Kidney tubule cell (primary cell): Measurements from ENCODE around the gene COL19A1.
"Not testable (repeated sequence)": the region's sequence is repeated elsewhere in the genome, so short reads cannot be mapped to it uniquely, and the experiment has no call there.

ENCODE experiments used
- DNase-seq: peaks from one replicate; pipeline ENCODE4 v3.0.0-alpha.2; 2018; ENCODE audit warnings: low spot score

Gene COL19A1

DNA sequence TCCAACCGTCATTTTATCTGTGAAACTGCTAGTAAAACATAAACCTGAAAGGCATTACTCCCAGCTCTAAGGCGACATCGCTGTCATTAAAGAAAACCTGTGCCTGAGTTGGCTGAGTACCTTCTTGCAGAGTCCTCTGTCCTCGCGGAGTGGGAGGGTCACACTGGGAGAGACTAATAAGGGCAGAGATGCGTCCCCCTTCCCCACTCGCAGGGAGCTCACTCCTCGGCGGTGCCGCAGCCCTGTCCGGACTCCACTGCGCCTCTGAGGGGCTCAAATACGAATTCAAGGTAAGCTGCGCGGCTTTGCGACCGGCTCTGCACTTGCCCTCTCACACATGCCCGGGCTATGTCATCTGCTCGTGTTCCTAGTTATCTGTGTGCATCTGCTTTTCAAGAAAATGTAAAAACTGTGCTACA lies at the start of gene COL19A1:
Gene COL19A1 (plus strand): TSS at position 206 of the 419 bp plus-strand sequence. CDS start 13,012 bp downstream, outside the sequence.
- DNase-seq: peak; percentile 22

DNA sequence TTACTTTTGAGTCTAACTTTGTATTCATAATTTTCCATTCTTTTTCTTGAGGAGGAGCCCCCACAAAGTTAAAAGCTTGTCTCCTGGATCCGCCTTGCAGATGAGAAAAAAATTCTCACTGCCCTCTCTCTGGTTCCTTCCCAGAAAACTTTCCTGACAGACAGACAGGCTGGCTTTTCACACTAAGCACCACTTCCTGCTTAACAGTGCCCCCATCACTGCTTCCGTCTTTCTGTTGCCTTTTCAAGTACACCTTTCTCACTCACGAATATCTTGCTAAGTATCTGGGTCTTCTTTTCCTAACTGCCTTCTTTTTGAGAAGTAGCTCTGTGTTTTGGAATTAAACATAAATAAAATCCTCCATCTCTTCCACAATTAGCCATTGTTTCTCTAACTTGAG lies 49.8 kb upstream of the COL19A1 start:
- no peak for DNase-seq

DNA sequence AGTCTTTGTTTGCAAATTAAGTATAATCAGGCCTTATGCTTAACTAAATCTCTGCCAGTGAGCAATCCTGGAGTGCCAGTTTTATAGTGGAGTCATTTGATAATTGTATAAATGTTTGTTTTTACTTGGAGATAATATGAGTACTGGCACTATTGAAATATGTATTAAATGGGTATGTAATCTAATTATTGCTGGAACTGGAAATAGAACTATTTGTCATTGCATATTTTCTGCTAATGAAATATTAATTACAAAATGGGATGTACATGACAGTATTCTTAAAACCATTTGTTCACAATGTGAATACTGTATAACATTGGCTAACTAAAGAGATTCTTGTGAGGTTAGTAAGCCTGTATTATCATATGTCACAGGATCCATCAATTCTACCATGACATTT lies 49.0 kb upstream of the COL19A1 start:
- no peak for DNase-seq

DNA sequence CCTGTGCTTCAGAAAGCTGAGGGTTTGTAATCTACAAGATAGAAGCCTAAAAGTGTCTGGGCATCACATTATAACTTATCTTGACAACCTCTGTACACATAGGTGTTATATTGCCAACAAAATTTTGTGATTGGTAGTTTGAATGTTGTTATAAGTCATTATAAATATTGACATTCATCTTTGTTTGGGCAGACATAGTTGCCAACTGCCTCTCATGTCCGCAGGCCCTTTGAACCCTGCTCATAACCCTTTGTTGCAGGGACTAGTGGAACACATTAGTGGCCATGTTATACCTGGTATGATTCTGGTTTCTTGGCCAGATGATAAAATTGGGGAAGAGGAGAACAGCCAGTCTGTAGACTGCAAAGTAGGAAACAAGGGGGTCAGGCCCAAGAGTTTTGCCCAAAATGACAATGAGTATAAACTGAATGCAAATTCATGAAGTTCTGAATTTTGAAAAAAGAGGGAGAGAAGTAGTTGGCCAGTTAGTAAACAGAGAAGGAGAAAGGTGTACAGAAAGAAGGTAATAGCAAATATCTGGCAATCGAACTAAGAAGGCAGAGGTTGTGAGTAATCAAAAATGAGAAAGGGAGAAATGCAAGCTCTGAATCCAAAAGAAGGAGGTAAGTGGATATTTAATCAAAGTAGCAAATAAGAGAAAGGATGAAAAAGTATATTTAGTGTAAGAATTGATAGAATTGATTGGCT lies 48.0 kb upstream of the COL19A1 start:
- DNase-seq: no peak

DNA sequence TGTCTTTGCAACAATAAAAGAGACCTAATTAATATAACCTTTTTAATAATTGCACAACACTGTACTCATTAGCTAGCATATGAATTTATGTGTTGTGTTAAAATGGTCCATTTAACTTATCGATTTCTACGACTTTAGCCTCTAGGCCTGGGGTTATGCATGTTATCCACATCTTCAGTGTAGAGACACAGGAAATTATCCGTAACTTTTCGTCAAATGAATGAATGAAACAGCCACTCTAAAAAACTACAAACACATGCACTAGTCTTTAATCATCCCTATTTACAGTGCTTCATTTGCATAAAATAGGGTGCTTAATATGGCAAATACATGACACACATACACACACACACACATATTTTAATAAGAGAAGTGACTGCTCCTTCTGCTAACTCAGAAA lies 47.2 kb upstream of the COL19A1 start:
- DNase-seq: no peak

DNA sequence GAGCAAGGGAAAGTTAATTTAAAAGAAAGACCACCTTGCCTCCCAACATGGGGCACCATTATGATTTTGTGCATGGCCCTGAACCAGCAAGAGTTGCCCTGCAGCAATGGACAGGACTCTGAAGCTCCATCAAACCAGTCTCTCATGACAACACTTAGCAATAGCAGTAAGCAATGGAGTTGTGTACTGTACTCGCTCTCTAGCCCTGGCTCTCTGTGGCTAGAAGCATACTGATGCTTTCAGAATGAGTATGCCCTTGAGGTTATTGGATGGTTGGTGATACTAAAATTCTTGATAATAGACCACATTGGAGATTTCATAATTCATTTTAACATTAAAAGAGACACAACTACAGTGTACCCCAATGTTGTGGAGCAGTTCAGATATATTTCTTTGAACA lies 46.3 kb upstream of the COL19A1 start:
- no peak for DNase-seq

DNA sequence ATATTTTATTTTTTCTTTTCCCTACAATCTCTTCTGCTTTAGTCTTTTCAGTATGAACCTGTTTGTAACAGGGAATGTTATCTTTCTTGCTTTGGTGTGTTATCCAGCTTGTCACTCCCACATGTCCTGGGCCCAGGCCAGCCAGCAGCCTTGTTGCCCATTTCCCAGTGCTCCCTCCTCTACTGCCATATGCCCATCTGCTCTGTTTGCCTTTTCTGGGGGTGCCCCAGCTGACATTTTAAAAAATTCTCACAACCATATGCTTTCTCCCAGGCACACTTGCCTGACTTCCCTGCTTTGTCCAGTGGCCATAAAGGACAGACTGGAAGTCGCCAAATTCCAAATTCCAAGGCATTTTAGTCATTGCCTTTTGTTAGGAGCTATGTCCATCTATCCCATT lies 45.9 kb upstream of the COL19A1 start:
- no peak for DNase-seq

DNA sequence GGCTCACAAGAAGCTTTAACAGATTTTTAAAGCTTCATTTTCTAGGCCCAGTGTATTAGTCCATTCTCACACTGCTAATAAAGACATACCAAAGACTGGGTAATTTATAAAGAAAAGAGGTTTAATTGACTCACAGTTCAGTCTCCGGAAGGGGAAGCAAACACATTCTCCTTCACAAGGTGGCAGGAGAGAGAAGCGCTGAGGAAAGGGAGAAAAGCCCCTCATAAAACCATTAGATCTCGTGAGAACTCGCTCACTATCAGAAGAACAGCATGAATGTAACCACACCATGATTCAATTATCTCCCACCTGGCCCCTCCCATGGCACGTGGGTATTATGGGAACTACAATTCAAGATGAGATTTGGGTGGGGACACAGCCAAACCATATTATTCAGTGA lies 42.0 kb upstream of the COL19A1 start:
- not testable (repeated sequence) for DNase-seq

DNA sequence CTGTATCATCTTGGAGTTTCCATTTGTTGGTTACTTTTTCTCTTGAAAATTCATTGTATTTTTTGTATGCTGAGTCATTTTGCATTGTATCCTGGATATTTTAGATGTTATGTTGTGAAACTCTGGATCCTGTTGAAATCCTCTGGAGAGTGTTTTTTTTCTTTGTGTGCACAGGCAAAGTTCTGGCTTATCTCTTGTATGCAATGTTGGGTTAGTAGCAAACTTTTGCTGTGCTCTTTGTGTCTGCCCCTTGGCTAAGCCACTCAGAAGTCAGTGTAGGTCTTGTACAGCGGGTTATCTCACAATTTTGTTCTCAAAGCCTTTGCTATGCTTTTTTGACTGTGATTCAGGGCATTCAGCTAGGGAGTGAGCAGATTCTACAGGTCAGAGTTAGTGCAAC lies 40.5 kb upstream of the COL19A1 start:
- no peak for DNase-seq

DNA sequence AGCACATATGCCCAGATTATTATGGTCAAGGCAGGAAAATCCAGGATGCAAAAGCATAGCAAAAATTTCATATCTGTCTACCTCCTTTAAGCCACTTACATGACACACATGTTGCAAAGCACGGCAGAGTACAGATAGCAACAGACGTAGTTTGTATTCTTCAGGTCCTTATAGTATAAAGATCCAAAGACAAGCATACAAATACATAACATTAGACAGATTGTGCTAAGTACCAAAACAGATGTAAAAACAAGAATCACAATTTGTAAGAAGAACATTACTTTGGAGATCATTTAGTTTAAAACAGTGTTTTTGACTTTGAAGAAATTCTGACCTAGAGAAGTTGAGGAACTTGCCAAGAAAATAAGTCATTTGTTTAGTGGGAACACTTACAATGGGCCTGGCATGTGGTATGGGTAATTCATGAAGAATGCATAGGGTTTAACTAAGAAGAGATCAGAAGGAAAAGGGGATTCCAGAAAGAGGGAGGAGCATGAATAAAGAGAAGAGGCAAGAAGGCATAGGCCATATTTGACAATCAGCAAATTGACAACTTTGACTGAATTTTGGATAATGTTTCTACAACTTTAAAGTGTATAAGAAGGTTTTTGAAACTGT lies 39.0 kb upstream of the COL19A1 start:
- peak; percentile 14 for DNase-seq

DNA sequence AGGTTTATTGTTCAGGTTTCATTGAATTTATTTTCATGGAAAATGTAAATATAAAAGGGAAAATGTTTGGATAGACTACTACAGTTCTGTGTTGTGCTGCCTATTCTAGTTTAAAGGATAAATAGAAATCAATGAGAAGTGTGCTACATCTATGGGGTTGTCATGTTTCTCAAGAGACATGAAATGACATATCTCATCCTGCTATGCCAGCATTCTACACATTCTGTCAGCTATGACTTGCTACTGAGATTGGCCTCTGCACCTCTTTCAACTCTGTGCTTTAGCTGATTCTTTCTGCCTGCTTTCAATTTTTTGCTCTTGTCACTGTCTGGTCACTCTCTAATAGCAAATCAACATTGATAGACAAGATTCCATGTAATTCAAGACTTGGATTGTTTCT lies 33.8 kb upstream of the COL19A1 start:
- no peak for DNase-seq

DNA sequence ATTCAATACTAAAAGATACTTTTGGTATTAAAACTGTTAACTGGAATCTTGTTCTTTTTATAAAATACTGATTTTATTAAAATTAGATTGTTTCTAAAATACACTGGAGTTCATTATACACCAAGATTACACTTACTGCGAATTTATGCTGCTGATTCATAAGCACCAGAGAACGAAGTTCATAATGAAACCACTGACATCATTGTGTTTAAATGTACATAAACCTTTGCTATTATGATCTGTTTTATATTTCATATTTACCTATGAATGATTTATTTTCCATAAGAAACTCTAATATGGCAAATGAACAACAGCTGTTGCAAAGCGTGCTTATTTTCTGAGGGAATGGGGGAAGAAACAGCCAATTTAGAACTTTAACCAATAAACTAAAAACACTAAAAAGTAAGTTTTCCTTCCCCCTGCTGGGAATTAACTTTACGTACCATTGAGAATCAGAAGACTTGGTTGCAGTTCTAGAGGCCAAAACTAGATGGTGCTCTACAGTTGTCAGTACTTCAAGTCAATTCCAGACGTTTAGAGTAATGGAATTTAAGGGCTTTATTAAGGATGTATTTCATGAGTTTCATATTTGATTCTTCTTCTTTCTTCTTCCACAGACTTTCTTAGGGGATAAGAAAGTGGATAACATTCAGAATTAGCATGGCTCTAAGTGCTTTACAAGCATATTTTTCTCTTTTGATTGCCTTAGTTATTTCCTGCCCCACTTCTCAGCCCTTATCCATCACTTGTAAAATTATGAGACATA lies 30.8 kb upstream of the COL19A1 start:
- peak; percentile 65 for DNase-seq

DNA sequence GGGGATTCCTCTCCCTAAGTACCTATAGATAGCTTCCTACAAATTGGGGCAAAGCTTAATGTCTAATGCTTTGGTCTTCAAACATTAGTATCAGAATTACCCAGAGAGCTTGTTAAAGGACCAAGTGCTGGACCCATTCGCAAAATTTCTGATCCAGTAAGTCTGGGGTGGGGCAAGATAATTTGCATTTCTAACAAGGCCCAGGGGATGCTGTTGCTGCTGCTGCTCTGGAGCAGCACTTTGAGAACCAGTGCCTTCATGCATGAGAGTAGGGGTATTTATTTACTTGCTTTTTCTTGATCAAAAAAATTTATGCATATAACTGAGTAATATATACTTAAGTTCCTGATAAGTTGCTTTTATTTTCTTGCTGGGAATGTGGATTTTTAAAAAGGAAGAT lies 24.5 kb upstream of the COL19A1 start:
- no peak for DNase-seq

DNA sequence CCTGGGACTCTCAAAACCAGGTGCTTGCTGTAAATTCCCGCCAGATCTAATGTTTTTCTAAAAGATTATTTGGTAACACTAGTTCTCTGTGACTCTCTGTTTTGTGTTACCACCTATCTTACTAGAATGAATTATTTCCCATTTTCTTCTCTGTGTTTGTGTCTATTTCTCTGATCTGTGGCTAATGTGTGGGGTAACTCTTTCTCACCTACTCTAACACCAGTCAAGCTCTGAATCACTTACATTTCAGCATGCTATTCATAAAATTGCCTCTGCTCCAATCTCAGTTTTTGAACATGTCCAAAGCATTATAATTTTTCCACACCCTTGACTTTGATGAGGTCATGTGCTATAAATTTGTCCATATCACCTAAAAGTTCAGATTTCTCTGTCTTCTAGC lies 23.2 kb upstream of the COL19A1 start:
- no peak for DNase-seq

DNA sequence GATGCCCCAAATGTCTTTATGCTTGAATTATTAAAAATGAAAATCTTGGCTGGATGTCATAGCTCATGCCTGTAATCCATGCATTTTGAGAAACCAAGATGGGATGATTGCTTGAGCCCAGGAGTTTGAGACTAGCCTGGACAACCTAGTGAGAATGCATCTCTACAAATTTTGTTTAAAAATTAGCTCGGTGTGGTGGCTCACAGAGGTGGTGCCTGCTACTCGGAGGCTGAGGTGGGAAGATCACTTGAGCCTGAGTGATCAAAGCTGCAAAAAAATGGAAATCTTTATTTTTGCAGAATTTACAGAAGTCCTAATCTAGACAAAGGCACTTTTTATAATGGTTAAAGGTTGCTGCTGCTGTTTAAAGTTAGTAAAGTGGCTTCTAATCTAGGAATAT lies 20.0 kb upstream of the COL19A1 start:
- DNase-seq: no peak

DNA sequence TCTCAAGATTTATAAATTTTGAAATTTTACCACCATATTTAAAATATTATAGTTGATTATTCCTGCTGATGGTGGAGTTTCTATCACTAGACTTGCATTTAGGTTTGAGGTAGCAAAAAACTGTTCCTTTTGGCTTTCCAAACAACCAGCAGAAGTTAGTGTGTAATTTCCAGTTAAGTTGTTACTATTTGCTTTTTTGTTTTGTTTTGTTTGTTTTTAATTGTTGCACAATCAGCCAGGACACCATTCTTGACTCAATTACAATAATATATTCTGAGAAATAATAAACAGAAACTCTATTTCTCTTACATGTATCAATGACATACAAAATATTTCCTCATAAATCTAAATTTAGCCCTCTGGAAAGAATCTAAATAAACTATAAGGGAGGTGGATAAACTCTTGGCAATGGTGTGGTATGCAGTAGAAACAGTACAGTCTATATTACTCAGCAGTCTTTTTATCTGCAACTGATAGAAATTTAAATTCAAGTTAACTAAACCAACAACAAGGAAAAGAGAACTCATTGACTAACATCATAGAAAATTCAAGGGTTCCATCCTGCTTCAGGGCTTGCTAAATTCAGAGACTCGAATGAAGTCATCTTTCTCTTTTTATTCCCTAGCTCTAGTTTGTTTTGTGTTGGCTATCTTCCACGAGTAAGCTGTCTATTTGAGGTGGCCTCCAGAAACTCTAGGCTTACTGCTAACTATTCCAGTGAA lies 19.4 kb upstream of the COL19A1 start:
- no peak for DNase-seq

DNA sequence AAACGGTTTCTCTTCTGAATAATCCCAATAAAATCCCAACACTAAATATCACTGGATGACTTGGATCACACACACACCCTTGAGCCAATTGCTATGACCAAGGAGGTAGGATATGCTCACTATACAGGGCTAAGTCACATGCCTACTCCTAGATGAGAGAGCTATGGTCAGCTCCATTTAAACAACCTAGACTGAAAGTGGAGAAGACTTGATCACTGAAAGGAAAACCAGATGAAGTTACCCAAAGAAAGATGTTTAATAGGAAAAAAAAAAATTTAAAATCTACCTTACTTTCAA lies 18.9 kb upstream of the COL19A1 start:
- DNase-seq: no peak

DNA sequence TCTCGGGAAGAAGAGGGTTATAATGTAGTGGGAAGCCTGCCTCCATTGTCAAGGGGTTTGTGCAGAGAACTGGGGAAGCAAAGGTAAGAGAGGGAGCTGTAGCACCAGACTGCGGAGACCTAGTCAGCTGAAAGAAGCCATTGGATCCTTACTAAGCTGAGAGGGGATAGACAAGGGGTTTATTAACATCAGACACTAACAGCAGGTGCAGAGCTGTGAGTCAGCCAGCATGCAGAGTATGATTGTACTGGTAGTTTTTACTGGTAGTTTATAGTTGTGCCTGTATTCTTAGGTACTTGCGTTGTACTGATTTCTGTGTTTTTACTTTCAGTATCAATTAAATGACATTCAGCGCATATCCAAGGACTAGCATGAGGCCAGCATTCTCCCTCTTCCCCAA lies 17.8 kb upstream of the COL19A1 start:
- DNase-seq: no peak

DNA sequence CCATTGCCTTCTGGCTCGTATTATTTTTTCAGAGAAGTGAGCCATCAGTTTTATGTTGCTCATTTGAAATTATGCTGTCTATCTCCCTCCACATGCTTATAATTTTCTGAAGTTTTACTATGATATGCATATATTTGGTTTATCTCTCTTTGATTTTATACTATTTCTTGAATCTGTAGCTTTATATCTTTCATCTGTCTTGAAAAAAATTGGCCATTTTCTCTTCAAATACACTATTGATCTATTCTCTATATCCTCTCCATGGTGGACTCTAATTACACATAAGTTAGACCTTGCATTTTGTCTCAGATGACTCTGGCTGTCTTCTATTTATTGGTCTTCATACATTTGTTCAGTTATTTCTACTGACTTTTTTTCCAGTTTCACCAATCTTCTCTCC lies 13.7 kb upstream of the COL19A1 start:
- DNase-seq: no peak

DNA sequence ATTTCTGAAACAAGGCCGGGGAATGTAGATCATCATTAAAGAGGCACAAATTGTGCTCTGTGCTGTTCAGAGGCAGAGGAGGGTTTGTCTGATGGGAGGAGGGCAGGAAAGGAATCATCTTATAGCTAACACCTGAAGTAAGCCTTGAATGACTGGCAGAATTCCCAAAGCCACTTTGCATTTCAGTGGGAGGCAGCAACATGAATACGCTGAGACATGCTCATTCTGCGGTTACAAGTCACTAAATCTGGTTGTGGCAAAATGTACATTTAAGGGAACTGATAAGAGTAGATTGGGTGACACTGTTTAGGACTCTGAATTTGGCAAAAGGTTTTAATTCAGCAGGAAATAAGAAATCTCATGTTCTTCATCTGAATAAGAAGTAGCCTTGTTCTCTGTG lies 4.4 kb upstream of the COL19A1 start:
- DNase-seq: no peak

DNA sequence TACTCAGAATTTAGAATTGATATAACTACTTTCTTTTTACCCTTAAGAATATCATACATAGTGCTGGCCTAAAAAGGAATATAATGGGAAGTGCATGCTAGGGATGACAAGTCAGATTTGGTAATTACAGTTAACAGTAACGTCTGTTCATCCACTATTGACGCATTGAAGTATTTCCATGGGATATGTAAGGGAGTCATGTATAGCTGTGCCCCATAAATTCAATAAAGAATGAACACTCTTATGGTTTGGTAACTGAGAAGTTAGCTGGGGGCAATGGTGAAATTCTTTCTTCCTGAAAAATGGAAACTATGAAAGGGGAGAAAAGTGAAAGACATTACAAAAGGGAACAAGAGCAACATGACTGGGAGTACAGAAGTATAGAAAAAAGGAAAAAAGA lies 2.6 kb upstream of the COL19A1 start:
- DNase-seq: no peak

DNA sequence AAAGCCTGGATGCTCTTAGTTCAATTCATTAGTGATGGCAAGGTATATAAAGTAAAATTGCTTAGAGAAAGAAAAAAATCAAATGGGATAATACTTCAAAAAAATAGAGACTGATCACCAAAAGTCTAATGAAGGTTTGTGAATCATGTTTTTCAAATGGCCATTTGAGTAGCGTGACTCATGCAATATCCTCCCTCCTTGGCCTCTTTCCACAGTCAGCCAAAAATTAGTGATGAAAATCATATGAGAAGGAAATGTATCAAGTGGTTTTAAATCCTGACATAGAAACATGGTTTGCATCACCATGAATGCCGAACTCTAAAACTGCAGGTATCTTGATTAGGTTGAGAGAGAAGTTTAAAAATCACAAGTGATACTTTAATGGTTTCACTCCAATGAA lies 1.2 kb upstream of the COL19A1 start:
- peak; percentile 31 for DNase-seq
